Tibial nerve (tissue), 4 donors: ENCODE results near the gene DPAGT1.

Experiments used
- EP300 ChIP-seq, 2 donors: sonication (generic); formaldehyde crosslinking; IDR thresholded peaks; one replicate each; pipeline ENCODE4 v1.6.1; 2017; ENCODE audit warnings: antibody characterized with exemption in 2 of 2, mild to moderate bottlenecking in 1 of 2
- POLR2A ChIP-seq, 2 donors: fragments of 450-650 bp; IDR thresholded peaks; one replicate each; pipeline ENCODE4 v1.6.1; 2017; ENCODE audit warnings: antibody characterized with exemption in 2 of 2, mild to moderate bottlenecking in 2 of 2, moderate library complexity in 2 of 2
- TF ChIP-seq, protein P1 (sequence below), 5 experiments: fragments of 200-600 bp in 3 of 5; fragments of 450-650 bp in 2 of 5; sonication (generic) in 3 of 5; IDR thresholded peaks; one replicate each; pipeline ENCODE4 v1.5.1; 2016 to 2019; ENCODE audit warnings: antibody characterized with exemption in 5 of 5, mild to moderate bottlenecking in 3 of 5, moderate library complexity in 2 of 5

DNA sequence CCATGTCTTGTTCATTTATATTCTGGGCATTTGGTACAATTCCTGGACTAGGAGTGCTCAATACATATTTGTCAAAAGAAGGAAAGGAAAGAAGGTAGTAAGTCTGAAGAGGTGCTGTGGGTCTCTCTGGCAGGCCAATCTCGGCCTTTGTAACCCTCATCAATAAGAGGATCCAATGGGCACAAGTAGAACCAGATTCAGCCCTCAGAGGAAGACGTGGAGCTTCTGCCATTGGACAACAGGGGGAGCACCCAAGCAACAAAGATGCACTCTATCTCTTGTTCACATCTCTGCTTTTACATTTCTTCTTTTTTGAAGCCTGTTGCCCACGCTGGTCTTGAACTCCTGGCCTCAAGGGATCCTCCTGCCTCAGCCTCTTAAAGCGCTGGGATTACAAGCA, 36.3 kb downstream of the DPAGT1 start:
- TF ChIP-seq, protein P1, sequence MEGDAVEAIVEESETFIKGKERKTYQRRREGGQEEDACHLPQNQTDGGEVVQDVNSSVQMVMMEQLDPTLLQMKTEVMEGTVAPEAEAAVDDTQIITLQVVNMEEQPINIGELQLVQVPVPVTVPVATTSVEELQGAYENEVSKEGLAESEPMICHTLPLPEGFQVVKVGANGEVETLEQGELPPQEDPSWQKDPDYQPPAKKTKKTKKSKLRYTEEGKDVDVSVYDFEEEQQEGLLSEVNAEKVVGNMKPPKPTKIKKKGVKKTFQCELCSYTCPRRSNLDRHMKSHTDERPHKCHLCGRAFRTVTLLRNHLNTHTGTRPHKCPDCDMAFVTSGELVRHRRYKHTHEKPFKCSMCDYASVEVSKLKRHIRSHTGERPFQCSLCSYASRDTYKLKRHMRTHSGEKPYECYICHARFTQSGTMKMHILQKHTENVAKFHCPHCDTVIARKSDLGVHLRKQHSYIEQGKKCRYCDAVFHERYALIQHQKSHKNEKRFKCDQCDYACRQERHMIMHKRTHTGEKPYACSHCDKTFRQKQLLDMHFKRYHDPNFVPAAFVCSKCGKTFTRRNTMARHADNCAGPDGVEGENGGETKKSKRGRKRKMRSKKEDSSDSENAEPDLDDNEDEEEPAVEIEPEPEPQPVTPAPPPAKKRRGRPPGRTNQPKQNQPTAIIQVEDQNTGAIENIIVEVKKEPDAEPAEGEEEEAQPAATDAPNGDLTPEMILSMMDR (IDR thresholded peaks at IDR 0.05) = peak in 2 of 5 experiments; percentile 13 to 15
- TF ChIP-seq POLR2A (IDR thresholded peaks at IDR 0.05) (no peak), EP300 (IDR thresholded peaks at IDR 0.05) (no peak)
